HG03575 (cell line): ENCODE measurements around the gene RXFP3.
"Not testable (repeated sequence)": the region's sequence is repeated elsewhere in the genome, so short reads cannot be mapped to it uniquely, and the experiment has no call there.

ENCODE experiments used
- ATAC-seq: cut with Tn5 transposase; IDR thresholded peaks from one replicate; pipeline ENCODE4 v1.9.1; 2021; ENCODE audit not compliant: unreplicated experiment, insufficient number of reproducible peaks, low FRiP score; ENCODE audit errors: extremely low read depth

The RXFP3 gene

DNA sequence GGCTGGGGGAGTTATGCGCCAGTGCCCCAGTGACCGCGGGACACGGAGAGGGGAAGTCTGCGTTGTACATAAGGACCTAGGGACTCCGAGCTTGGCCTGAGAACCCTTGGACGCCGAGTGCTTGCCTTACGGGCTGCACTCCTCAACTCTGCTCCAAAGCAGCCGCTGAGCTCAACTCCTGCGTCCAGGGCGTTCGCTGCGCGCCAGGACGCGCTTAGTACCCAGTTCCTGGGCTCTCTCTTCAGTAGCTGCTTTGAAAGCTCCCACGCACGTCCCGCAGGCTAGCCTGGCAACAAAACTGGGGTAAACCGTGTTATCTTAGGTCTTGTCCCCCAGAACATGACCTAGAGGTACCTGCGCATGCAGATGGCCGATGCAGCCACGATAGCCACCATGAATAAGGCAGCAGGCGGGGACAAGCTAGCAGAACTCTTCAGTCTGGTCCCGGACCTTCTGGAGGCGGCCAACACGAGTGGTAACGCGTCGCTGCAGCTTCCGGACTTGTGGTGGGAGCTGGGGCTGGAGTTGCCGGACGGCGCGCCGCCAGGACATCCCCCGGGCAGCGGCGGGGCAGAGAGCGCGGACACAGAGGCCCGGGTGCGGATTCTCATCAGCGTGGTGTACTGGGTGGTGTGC, at the start of gene RXFP3:
RXFP3 (plus strand) TSS at position 6 of the 636 bp plus-strand sequence; CDS start at position 361, 355 bp downstream.
- ATAC-seq, result no peak

DNA sequence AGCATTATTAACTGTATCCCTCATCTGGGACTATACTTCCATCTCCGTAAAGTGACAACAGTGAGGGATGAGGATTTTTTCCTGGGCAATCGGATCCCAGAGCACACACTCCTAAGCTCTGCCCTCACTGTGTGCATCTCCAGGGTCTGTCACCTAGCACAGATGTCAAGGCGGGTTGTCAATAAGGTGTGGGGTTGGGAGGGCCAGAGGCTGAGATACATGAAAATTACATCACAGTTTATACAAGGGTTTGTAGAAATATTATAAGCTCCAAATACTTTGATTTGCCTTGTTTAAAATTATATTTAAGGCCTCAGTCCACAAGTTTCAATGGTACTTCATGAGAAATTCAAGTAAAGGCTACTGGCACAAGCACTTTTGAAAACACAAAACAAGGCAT, 48.9 kb upstream of the RXFP3 start:
- no peak for ATAC-seq

GRCh38 chr5:33888587-33888986, 47.6 kb upstream of the RXFP3 start:
- no peak for ATAC-seq

GRCh38 chr5:33890131-33891032, 45.8 kb upstream of the RXFP3 start:
- no peak for ATAC-seq

GRCh38 chr5:33891446-33891787, 44.8 kb upstream of the RXFP3 start:
- ATAC-seq, result no peak

- no peak for ATAC-seq
Measured at GRCh38 chr5:33891788-33892619, 44.2 kb upstream of the RXFP3 start, which contains the start of gene ADAMTS12. TSS of gene ADAMTS12 (minus strand) at chr5:33891990. CDS start at chr5:33891856, 134 bp downstream.

DNA sequence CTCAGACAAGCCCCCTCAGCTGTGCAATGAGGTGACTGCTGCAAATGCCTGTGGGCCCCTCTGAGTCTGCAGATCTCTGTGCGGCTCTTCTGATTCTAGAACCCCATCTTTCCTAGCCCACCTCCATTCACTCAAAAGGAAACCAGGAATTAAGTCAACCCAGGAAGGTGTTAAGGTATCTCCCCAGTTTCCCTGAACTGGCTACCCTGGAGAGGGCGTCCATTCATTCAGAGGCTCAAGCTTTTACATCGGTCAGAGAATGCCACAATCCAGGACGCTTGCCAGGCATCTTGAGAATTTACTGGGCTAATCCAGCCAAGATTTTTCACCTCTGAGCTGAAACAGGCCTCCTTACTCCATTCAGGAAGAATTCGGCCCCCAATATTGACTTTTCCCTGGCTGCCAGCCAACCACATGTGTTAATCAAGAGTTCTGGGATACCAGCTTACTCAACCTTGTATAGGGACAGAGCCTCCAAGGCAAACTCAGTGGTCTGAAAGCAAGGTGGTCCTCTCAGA, 43.5 kb upstream of the RXFP3 start:
- ATAC-seq, result no peak

DNA sequence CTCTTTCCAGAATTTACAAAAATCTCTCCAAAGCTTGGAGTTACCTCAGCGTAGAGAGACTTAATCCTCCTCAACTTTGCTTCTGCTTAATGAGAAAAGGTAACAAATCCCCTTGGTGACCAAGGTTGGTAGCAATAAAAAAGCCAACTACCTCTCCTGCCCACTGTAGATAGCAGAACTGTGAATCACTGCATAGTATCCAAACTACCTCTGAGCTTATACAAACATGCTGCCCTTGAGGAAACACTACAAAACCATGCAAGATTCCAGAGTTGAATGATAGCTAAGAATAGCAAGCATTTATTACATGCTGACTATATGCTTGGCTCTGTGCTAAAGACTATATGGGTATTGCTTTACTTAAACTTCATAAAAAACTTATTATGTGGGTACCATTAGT, 41.6 kb upstream of the RXFP3 start:
- ATAC-seq, result no peak

DNA sequence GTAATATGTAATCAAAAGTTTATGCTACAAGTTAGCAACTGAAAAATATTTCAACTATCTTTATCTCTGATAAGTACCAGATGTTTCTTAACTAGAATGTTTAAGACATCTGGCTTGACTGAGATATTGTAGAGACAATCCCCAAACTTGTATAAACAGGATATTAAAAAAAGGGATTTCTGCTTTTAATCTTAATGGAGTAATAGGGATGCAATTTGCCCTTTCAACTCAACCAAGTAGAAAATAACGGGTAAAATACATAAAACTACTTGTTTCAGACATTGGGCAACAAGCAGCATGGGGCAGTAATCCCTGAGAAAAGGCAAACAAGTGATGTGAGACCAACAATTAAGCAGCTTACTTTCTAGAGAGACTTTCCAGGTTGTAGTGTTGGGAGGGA, 35.0 kb upstream of the RXFP3 start:
- ATAC-seq, result no peak

GRCh38 chr5:33903118-33903517, 33.1 kb upstream of the RXFP3 start:
- no peak for ATAC-seq

GRCh38 chr5:33905381-33905780, 30.8 kb upstream of the RXFP3 start:
- ATAC-seq, result no peak

GRCh38 chr5:33906248-33906647, 29.9 kb upstream of the RXFP3 start:
- not testable (repeated sequence) for ATAC-seq

GRCh38 chr5:33914844-33915243, 21.3 kb upstream of the RXFP3 start:
- ATAC-seq, result not testable (repeated sequence)

- ATAC-seq, result no peak
Measured at GRCh38 chr5:33921002-33921401, 15.2 kb upstream of the RXFP3 start.

DNA sequence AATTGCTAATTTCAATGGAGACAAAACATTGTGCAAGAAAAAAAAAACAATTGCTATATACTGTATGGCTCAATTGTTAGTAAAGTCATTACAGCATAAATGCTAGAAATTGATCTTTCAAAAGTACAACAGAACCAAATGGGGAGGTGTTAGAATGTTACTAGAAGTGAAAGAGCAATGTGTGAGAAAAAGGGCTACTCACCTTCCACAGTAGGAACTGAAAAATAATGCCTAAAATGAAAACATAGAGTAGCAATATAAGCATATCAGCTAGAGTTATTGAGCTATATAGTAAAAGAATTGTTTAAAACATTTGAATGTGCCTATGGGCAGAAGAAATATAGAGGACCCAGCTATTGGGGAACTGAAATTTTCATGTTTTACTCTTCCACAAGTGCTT, 10.9 kb upstream of the RXFP3 start:
- ATAC-seq, result no peak

- no peak for ATAC-seq
Measured at GRCh38 chr5:33927685-33928084, 8.5 kb upstream of the RXFP3 start.

- ATAC-seq, result no peak
Measured at GRCh38 chr5:33928283-33928682, 7.9 kb upstream of the RXFP3 start.

- ATAC-seq, result no peak
Measured at GRCh38 chr5:33929925-33930690, 6.1 kb upstream of the RXFP3 start.

- ATAC-seq, result no peak
Measured at GRCh38 chr5:33931136-33931535, 5.0 kb upstream of the RXFP3 start.
